CD4-positive, alpha-beta T cell (primary cell): Measurements from ENCODE around the gene TGM1. TPM values are rescaled to one million over a fixed set of nuclear protein-coding genes. Genes with fewer than 3 reads are reported as not detected.

ENCODE experiments used
- ATAC-seq: fragments of 200-7000 bp; cut with Tn5 transposase; one replicate; pipeline ENCODE4 v1.10.0; 2022; ENCODE audit warnings: mild to moderate bottlenecking; ENCODE audit not compliant: poor library complexity
- CTCF ChIA-PET: fragments of 350-600 bp; sonication (Branson Sonifier 250); formaldehyde crosslinking; loops from one replicate; lab custom pipeline; 2021; ENCODE audit warnings: antibody characterized with exemption, inconsistent platforms; lab: Charles Lee
- POLR2A ChIA-PET: fragments of 350-600 bp; sonication (Branson Sonifier 250); formaldehyde crosslinking; loops from one replicate; lab custom pipeline; 2021; ENCODE audit warnings: antibody characterized with exemption, inconsistent platforms; lab: Charles Lee
- DNase-seq, 14 experiments: peaks; one replicate each; pipeline ENCODE4 v3.0.0-alpha.2; 2013 to 2020; ENCODE audit warnings: mixed read lengths in 2 of 14
- H3K27ac ChIP-seq, 2 donors: one replicate each; pipeline versions ENCODE4 v1.5.1 to v1.7.0; 2013; ENCODE audit warnings: low read length in 2 of 2, low read depth in 1 of 2, mild to moderate bottlenecking in 1 of 2
- H3K27me3 ChIP-seq, 2 experiments: 1 replicate in 1 of 2; 2 replicates in 1 of 2; pipeline versions ENCODE4 v1.6.1 to v1.7.0; 2013; ENCODE audit warnings: low read length in 2 of 2, control low read depth in 1 of 2, mild to moderate bottlenecking in 1 of 2, moderate library complexity in 1 of 2; ENCODE audit not compliant: insufficient read depth in 2 of 2, control insufficient read depth in 1 of 2
- H3K36me3 ChIP-seq: one replicate; pipeline ENCODE4 v1.6.1; 2013; ENCODE audit warnings: low read length, control low read depth; ENCODE audit not compliant: insufficient read depth
- H3K4me1 ChIP-seq: one replicate; pipeline ENCODE4 v1.6.1; 2013; ENCODE audit warnings: low read length, control low read depth; ENCODE audit not compliant: insufficient read depth
- H3K4me3 ChIP-seq: one replicate; pipeline ENCODE4 v1.5.1; 2013; ENCODE audit warnings: mild to moderate bottlenecking, low read length, moderate library complexity
- H3K9me3 ChIP-seq, 2 experiments: 1 replicate in 1 of 2; 2 replicates in 1 of 2; pipeline versions ENCODE4 v1.6.1 to v1.7.0; 2013; ENCODE audit warnings: low read length in 2 of 2, mild to moderate bottlenecking in 2 of 2, control low read depth in 1 of 2, moderate library complexity in 1 of 2; ENCODE audit not compliant: control insufficient read depth in 1 of 2, insufficient read depth in 1 of 2
- H3K27ac Mint-ChIP-seq: one replicate; pipeline ENCODE4 v1.8.0; 2020; ENCODE audit warnings: mixed read lengths
- H3K27me3 Mint-ChIP-seq: one replicate; pipeline ENCODE4 v1.8.0; 2021; ENCODE audit warnings: mixed read lengths
- H3K36me3 Mint-ChIP-seq: one replicate; pipeline ENCODE4 v1.8.0; 2021; ENCODE audit warnings: low read depth, mixed read lengths
- H3K4me1 Mint-ChIP-seq: one replicate; pipeline ENCODE4 v1.8.0; 2021; ENCODE audit warnings: low read depth, mixed read lengths
- H3K4me3 Mint-ChIP-seq: one replicate; pipeline ENCODE4 v1.8.0; 2020; ENCODE audit warnings: mild to moderate bottlenecking, mixed read lengths
- H3K9me3 Mint-ChIP-seq: one replicate; pipeline ENCODE4 v1.8.0; 2020; ENCODE audit warnings: mixed read lengths
- CTCF ChIP-seq: fragments of 200-600 bp; IDR thresholded peaks from one replicate; pipeline ENCODE4 v1.8.0; 2022; ENCODE audit warnings: antibody characterized with exemption, mild to moderate bottlenecking
- intact Hi-C, 2 experiments: fragments of 100-400 bp; cut with DNase I in 1 of 2; cut with micrococcal nuclease in 1 of 2; formaldehyde crosslinking; loops; one replicate each; pipeline versions ENCODE4 v1.15.1 to v1.9.0; 2023 to 2025; cut with DNase I, micrococcal nuclease
- total RNA-seq, 174 experiments: library from RNA in 2 of 174; stranded (reverse) in 2 of 174; gene quantifications; one replicate each; pipeline ENCODE4 v1.2.3 and lab custom pipeline; 2021 to 2026

The TGM1 gene
- total RNA-seq, 2 experiments from 2014 or later: 3.5 to 3.9 TPM

DNA sequence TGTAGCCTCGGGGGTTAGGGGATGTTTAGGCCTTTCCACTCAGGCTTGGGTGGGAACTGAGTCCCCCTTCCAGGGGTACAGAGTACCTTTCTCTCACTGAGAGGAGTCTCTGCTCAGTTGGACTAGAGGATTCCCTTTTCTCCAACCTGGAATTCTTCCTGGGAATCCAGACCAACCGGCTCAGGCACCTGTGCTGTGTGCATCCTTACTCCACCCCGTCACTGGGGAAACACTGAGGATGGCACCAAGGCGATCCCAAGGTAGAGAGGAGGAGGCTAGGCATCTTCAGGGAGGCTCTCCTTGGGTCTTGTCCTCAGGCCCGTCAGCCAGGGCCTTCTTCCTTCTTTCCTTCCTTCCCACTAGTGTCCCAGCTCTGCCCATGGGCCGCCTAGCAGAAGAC, 871 bp upstream of the TGM1 start:
- H3K27ac Mint-ChIP-seq: no peak overlapping the region
- ChIA-PET POLR2A (no interaction called here), CTCF (no interaction called here)
- Histone ChIP-seq H3K36me3 (peaks cover 55% of the 10 kb centered on the region), H3K9me3 (no peaks in the 10 kb centered on the region), H3K27ac (no peak overlapping the region), H3K4me1 (no peaks in the 10 kb centered on the region), H3K27me3 (no peaks in the 10 kb centered on the region), H3K4me3 (no peak overlapping the region)
- peaks cover 70% of the 10 kb centered on the region for H3K36me3 Mint-ChIP-seq
- ATAC-seq: no peak
- DNase-seq: no peak
- intact Hi-C loops: no loop called here
- H3K4me1 Mint-ChIP-seq: no peaks in the 10 kb centered on the region
- no peaks in the 10 kb centered on the region for H3K9me3 Mint-ChIP-seq
- H3K4me3 Mint-ChIP-seq: no peak overlapping the region
- no peaks in the 10 kb centered on the region for H3K27me3 Mint-ChIP-seq
- TF ChIP-seq CTCF: no peak

DNA sequence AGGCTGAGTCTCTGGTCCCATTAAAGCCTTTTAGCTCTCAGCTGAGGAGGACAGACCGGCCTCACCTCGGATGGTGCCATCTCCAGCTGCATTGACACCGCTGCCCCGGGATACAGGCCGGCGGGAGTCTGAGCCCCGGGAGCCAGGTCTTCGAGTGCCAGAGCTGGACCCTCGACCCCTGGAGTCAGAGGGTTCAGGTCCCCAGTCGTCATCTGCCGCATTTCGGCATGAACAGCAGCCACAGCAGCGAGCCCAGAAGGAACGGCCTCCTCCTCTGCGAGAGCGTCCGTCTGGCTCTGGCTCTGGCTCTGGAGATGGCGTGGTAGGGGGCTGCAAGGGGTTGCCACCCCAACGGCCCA, 1.0 kb downstream of the TGM1 start:
- POLR2A ChIA-PET: interaction anchor here (1.7 to 2.5 kb wide), 2 partner anchors 9 to 19 kb away, joined by 3 to 9 read pairs; partner anchors contain the start of gene TINF2
- no peak overlapping the region for H3K27ac Mint-ChIP-seq
- H3K4me1 ChIP-seq: no peaks in the 10 kb centered on the region
- H3K9me3 ChIP-seq: no peaks in the 10 kb centered on the region
- no peak for TF ChIP-seq CTCF
- H3K27me3 Mint-ChIP-seq: no peaks in the 10 kb centered on the region
- H3K4me3 Mint-ChIP-seq: no peak overlapping the region
- CTCF ChIA-PET: no interaction called here
- H3K9me3 Mint-ChIP-seq: no peaks in the 10 kb centered on the region
- H3K4me3 ChIP-seq: no peak overlapping the region
- no peaks in the 10 kb centered on the region for H3K4me1 Mint-ChIP-seq
- intact Hi-C loops: no loop called here
- no peak overlapping the region for H3K27ac ChIP-seq
- DNase-seq: no peak
- ATAC-seq: no peak
- peaks cover 36% of the 10 kb centered on the region for H3K36me3 ChIP-seq
- H3K27me3 ChIP-seq: no peaks in the 10 kb centered on the region
- peaks cover 63% of the 10 kb centered on the region for H3K36me3 Mint-ChIP-seq

DNA sequence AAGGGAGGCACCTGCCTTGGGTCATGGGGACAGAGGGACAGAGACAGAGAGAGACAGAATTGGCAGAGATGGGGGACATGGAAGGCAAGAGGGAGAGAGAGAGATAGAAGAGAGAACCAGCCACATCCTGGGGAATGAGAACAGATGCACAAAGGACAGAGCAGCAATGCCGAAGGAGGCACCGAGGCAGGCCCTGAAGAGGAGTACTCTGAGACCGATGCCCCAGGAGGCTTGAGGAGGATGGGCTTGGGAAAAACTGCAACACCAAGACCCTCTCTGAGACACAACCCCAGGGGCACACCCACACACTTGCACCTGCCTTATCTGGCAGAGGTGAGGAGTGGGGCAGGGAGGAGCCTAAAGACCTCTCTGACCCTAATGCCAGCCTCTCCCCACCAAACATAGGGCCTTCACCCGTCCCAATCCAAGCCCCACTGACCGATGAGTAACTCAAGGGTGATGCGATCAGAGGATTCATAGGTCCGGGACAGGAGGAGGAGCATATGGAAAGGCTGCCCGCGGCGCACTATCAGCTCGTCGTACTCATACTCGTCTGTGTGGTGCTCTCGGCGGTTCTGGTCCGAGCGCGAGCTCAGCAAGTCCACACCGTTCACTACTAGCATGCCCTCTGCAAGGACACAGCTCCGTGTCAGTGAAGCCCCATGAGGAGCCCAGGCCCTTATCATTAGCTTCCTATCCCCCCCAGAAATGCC, 1.6 kb downstream of the TGM1 start:
- no peaks in the 10 kb centered on the region for H3K27me3 Mint-ChIP-seq
- ChIA-PET POLR2A (interaction anchor here (1.7 to 2.5 kb wide), 2 partner anchors 9 to 19 kb away, joined by 3 to 9 read pairs; partner anchors contain the start of gene TINF2), CTCF (no interaction called here)
- H3K36me3 ChIP-seq: peaks cover 31% of the 10 kb centered on the region
- H3K4me3 Mint-ChIP-seq: no peak overlapping the region
- ATAC-seq: no peak
- intact Hi-C loops: no loop called here
- peaks cover 63% of the 10 kb centered on the region for H3K36me3 Mint-ChIP-seq
- TF ChIP-seq CTCF: no peak
- DNase-seq: no peak
- no peaks in the 10 kb centered on the region for H3K9me3 Mint-ChIP-seq
- no peaks in the 10 kb centered on the region for H3K4me1 ChIP-seq
- H3K9me3 ChIP-seq: no peaks in the 10 kb centered on the region
- H3K4me1 Mint-ChIP-seq: no peaks in the 10 kb centered on the region
- H3K27ac Mint-ChIP-seq: no peak overlapping the region
- no peak overlapping the region for H3K4me3 ChIP-seq
- no peak overlapping the region for H3K27ac ChIP-seq
- no peaks in the 10 kb centered on the region for H3K27me3 ChIP-seq
